Left cardiac atrium (tissue), 4 donors: ENCODE data around the gene TEX36. TPM values are rescaled to one million over a fixed set of nuclear protein-coding genes. Genes with fewer than 3 reads are reported as not detected.

Experiments used
- ATAC-seq, 2 donors: fragments of 200-7000 bp; cut with Tn5 transposase; one replicate each; pipeline ENCODE4 v1.9.1; 2020; ENCODE audit warnings: mild to moderate bottlenecking in 2 of 2, moderate library complexity in 2 of 2
- DNase-seq: peaks from one replicate; pipeline ENCODE4 v3.0.0-alpha.2; 2020
- intact Hi-C, 2 donors: fragments of 100-400 bp; cut with DNase I; formaldehyde crosslinking; loops; one replicate each; pipeline versions ENCODE4 v1.14.1 to v1.15.1; 2022 to 2023
- total RNA-seq, 2 donors: library from RNA; stranded (reverse); fragmentation: NEBNext Ultra II Directional; extraction: Animal tissue kit (Norgen Biotek cat#: 25700); gene quantifications; one replicate each; pipeline ENCODE4 v1.2.1, GENCODE V29; 2021
- donor health status: DM: no; HTN: yes; CAD: no.
- donor health status: DM: no; HTN: yes; CAD: no; lungs with severe emphysema.
- donor health status: DM: yes; HTN: yes; CAD: no.
- donor health status: Dilated cardiomyopathy.

TEX36 gene
- total RNA-seq, 2 donors from 2014 or later, result not detected

- intact Hi-C loops, result no loop called here
- no peak for DNase-seq
- no peak for ATAC-seq
Measured at GRCh38 chr10:125606414-125607010, 76.5 kb downstream of the TEX36 start.

Other genes starting within 250 kb of the TEX36 start
- 10 to 100 TPM; 11.7 to 12.7 TPM for gene EDRF1, start 36.5 kb upstream of the TEX36 start, total RNA-seq
- under 1 TPM; 0.34 to 0.38 TPM for gene MMP21, start 92.7 kb upstream of the TEX36 start, total RNA-seq
- gene UROS, start 140.1 kb upstream of the TEX36 start, total RNA-seq, result 10 to 100 TPM; 59.5 to 68.5 TPM
- gene BCCIP, start 140.4 kb upstream of the TEX36 start, total RNA-seq, result 10 to 100 TPM; 34.8 to 51.1 TPM
- 10 to 100 TPM; 37.1 to 39.7 TPM for gene DHX32, start 198.1 kb upstream of the TEX36 start, total RNA-seq
- under 1 TPM; 0.81 to 0.88 TPM for gene FANK1, start 213.4 kb upstream of the TEX36 start, total RNA-seq